A549 treated with Mapracorat at 1 μM for 4 hours (cell line): ENCODE measurements around the gene MMP28. TPM values are rescaled to one million over a fixed set of nuclear protein-coding genes. Genes with fewer than 3 reads are reported as not detected.

Experiments used
- total RNA-seq: library from RNA; stranded (reverse); fragments of 200-300 nt; extraction: Qiagen RNA extraction; gene quantifications from 5 replicates; pipeline ENCODE4 v1.2.3, GENCODE V29; 2022

MMP28 gene
- 4.5 to 8.7 TPM (median 7.5 TPM) in 5 replicates for total RNA-seq

GRCh38 chr17:35795007-35795870 is at the start of gene MMP28:
MMP28 (minus strand) TSS chr17:35795641; CDS start chr17:35795377, 264 bp downstream.

GRCh38 chr17:35808962-35809854 is 13.8 kb upstream of the MMP28 start, which contains the start of gene TAF15:
TAF15 (plus strand) TSS chr17:35809484; CDS start chr17:35809570, 86 bp downstream.

GRCh38 chr17:35760587-35760986 is 34.9 kb downstream of the MMP28 start, which contains the start of gene C17orf50:
C17orf50 (plus strand) TSS chr17:35760887; CDS start chr17:35760942, 55 bp downstream.

GRCh38 chr17:35752945-35753764 is 42.3 kb downstream of the MMP28 start, which contains the start of gene GAS2L2:
GAS2L2 (minus strand) TSS chr17:35753239; CDS start chr17:35752850, 389 bp downstream.

GRCh38 chr17:35731239-35731916 is 64.1 kb downstream of the MMP28 start, which contains the start of gene RASL10B:
RASL10B (plus strand) TSS chr17:35731639; CDS start chr17:35735185, 3,546 bp downstream.

Other genes starting within 250 kb of the MMP28 start
- gene SLFN14, start 234.8 kb downstream of the MMP28 start, total RNA-seq = not detected in 5 replicates
- 7.1 to 8.2 TPM (median 7.9 TPM) in 5 replicates for gene PEX12, start 217.1 kb downstream of the MMP28 start, total RNA-seq
- 120 to 149 TPM (median 133 TPM) in 5 replicates for gene AP2B1, start 208.3 kb downstream of the MMP28 start, total RNA-seq
- gene RASL10B, start 64.0 kb downstream of the MMP28 start, total RNA-seq = 0.07 to 0.14 TPM (median 0.13 TPM) in 5 replicates
- gene GAS2L2, start 42.4 kb downstream of the MMP28 start, total RNA-seq = 0.04 to 0.08 TPM (median 0.08 TPM) in 5 replicates
- 0.21 to 0.59 TPM (median 0.34 TPM) in 4 of 5 replicates, not detected in the other for gene C17orf50, start 34.8 kb downstream of the MMP28 start, total RNA-seq
- gene TAF15, start 13.8 kb upstream of the MMP28 start, total RNA-seq = 197 to 220 TPM (median 203 TPM) in 5 replicates
- not detected in 5 replicates for gene HEATR9, start 73.2 kb upstream of the MMP28 start, total RNA-seq
- gene CCL5, start 84.7 kb upstream of the MMP28 start, total RNA-seq = 1.1 to 1.5 TPM (median 1.2 TPM) in 5 replicates
- gene RDM1, start 135.1 kb upstream of the MMP28 start, total RNA-seq = 2.7 to 3.9 TPM (median 3.1 TPM) in 5 replicates
- not detected in 5 replicates for gene LYZL6, start 148.1 kb upstream of the MMP28 start, total RNA-seq
- not detected in 5 replicates for gene CCL16, start 185.9 kb upstream of the MMP28 start, total RNA-seq
- gene CCL14, start 191.1 kb upstream of the MMP28 start, total RNA-seq = not detected in 5 replicates
- not detected in 5 replicates for gene CCL15, start 205.9 kb upstream of the MMP28 start, total RNA-seq
- not detected in 5 replicates for gene CCL23, start 222.3 kb upstream of the MMP28 start, total RNA-seq